GM18951 (cell line): ENCODE measurements around the gene AGO4.

Experiments
- POLR2A ChIP-seq: IDR thresholded peaks from 4 replicates; pipeline ENCODE4 v1.6.1; 2011; ENCODE audit warnings: mild to moderate bottlenecking; ENCODE audit not compliant: insufficient read length, insufficient read depth; ENCODE audit errors: extremely low read depth
- in situ Hi-C: fragments of 300-500 bp; cut with MboI; formaldehyde crosslinking; loops from one replicate; pipeline ENCODE4 v1.12.0; 2022; ENCODE audit warnings: low sequenced_read_pairs, mixed read lengths, inconsistent platforms; ENCODE audit not compliant: unreplicated experiment

Gene AGO4

DNA sequence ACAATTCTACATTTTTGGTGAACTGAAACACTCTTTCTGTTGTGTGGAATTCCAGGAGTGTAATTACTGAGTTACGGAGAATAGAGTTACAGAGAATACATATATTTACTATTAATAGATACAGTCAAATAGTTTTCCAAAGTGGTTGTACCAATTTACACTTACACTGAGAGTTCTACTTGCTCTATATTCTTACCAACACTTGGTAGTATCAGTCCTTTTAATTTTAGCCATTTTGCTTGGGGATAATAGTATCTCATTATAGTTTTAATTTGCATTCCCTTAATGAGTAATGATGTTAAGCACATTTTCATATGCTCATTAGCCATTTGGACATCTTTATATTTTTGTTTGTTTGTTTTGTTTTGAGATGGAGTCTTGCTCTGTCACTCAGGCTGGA lies 28.9 kb downstream of the AGO4 start:
- in situ Hi-C loops = no loop called here
- TF ChIP-seq POLR2A = no peak

DNA sequence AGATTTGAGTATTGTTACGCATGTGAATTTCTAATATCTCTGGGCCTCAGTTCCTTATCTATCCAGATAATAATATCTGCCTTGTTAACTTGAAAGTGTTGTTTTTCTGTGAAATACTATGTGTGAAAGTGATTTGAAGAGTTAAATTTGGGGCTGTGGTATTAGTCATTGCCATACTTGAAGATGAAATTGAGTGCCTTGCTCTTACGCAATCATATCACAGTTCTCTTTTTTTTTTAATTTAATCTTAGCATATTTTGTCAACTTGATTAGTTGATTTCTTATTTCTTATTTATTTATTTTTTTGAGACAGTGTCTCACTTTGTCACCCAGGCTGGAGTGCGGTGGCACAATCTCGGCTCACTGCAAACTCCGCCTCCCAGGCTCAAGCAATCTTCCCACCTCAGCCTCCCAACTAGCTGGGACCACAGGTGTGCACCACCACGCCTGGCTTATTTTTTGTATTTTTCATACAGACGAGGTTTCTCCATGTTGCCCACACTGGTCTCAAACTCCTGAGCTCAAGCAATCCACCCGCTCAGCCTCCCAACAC lies 31.0 kb downstream of the AGO4 start:
- TF ChIP-seq POLR2A = no peak

DNA sequence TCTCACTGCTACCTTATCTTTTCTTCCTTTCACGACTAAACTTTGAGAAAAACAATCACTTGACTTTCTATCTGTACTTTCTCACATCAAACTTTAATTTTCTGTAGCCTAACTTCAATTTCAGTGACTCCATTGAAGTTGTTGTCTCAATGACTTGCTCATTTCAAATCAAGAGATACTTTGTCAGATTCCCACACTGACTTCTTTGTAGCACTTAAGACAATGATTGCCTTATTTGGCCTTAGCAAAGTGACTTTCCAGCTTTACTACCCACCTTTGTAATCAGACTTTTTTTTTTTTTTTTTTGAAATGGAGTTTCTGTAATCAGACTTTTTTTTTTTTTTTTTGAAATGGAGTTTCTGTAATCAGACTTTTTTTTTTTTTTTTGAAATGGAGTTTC lies 37.0 kb downstream of the AGO4 start:
- TF ChIP-seq POLR2A = no peak
- in situ Hi-C loops = no loop called here

More for the DNA sequence above, 31.0 kb downstream of the AGO4 start:
- in situ Hi-C loops = no loop called here

DNA sequence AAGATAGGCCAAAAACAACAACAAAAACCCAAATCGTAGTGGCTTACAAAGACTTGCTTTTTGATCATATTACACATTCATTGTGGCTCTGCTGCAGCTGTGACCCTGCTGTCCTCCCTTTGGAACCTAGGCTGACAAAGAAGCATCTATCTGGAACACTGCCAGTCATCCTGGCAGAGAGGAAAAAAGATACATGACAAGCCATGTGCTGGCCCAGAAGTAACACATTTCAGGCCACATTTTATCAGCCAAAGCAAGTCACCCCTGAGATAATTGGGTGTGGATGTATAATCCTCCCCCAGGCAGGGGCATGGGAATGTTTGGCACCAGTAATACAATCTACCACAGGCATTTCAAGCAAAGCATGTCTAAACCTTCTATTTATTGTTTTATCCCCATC lies 38.0 kb downstream of the AGO4 start:
- in situ Hi-C loops = no loop called here
- TF ChIP-seq POLR2A = no peak

DNA sequence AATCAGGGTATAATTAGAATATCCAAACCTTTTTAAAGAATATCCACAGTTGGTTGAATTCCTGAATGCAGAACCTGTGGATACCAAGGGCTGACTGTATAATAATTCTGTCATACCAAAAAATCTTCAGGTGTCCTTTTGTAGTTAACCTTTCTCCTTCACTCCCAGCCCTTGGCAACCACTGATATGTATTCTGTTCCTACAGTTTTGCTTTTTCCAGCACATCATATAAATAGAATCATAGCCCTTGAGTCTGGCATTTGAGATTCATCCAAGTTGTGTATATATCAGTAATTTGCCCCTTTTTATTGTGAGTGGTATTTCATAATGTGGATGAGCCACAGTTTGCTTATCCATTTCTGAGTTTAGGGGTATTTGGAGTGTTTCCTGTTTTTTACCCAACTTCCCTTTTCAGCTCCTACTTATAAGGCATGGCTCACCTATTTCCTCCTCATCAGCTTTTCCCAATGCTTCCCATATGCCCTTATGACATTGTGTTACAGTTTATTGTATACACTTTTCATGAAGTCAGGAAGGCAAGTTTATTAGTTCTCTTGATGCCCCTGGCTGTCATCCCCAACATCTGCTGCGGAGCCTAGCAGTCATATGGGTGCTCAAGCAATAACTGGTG lies 40.2 kb downstream of the AGO4 start:
- TF ChIP-seq POLR2A = no peak
- in situ Hi-C loops = no loop called here

DNA sequence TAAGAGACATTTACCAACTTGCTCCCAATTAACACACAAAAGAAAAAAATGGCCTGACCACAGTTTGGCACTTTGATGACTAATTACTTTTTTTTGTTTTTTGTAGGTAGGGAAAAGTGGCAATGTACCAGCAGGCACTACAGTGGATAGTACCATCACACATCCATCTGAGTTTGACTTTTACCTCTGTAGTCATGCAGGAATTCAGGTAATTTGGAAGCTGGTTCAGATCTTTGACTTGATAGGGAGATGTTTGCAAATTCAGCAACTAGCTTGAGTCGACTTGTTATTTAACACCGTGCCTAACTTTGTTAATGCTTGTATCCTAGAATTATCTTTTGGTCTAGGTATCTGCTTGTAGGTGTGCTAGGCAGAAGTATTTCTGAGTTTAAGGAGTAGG lies 42.2 kb downstream of the AGO4 start:
- no peak for TF ChIP-seq POLR2A
- in situ Hi-C loops = no loop called here

DNA sequence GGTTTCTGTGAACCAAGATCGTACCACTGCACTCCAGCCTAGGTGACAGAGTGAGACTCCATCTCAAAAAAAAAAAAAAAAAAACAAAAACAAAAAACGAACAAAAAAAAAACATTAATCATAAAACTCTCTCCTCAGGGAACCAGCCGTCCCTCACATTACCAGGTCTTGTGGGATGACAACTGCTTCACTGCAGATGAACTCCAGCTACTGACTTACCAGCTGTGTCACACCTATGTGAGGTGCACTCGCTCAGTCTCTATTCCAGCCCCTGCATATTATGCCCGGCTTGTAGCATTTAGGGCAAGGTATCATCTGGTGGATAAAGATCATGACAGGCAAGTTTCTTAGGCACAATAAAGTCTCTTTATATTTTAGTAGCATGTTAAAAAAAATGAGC lies 42.9 kb downstream of the AGO4 start:
- TF ChIP-seq POLR2A = no peak
- in situ Hi-C loops = no loop called here

DNA sequence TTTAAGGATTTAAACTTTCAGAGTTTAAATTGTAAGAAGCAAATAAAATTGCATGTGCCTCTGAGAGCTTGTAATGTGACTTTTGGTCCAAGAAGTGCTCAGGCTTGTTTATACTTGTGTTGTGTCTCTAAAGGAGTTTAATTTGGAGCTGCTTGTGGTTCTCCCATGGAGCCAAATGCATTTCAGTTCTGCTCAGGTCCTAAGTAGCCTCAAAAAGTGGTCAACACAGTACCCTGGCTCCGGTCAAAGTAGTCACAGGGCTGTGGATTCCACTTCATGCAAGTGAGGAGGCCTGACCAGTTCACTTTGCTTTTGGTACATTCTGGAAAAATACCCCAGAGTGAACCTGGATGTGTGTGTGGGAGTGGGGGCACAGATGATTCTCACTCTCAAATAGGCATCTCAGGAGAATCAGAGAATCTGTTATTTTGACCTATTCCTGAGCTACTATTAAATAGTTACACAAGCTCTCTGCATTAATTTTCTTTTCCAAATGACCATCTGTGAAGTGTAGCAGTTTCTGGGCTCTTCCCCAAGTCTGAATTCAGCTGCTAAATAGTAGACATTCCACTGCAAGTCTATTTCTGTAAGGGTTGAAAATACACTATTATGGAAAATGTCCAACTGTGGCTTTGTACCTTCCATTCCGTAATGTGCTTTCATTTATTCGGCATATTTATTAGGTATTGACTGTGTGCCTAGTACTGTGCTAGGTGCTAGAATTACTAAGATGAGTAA lies 43.5 kb downstream of the AGO4 start:
- in situ Hi-C loops = no loop called here
- TF ChIP-seq POLR2A = no peak

DNA sequence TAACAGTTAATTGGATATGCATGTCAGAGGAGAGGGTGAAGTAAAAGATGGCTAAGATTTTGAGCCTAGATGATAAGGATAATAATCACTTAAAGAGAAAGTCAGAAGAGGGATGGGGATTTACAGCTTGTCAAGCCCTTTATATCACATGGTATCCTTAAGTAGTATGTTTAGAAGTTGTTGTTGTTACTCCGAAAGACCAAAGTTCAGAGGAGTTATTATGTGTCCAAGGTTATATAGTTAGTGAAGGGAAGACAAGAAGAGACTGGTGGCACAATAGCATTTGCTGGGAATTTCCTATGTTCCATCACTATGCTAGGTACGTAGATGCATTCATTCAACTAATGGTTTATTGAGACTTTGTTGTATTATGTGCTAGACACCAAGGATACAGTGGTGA lies 44.4 kb downstream of the AGO4 start:
- no peak for TF ChIP-seq POLR2A
- in situ Hi-C loops = no loop called here

DNA sequence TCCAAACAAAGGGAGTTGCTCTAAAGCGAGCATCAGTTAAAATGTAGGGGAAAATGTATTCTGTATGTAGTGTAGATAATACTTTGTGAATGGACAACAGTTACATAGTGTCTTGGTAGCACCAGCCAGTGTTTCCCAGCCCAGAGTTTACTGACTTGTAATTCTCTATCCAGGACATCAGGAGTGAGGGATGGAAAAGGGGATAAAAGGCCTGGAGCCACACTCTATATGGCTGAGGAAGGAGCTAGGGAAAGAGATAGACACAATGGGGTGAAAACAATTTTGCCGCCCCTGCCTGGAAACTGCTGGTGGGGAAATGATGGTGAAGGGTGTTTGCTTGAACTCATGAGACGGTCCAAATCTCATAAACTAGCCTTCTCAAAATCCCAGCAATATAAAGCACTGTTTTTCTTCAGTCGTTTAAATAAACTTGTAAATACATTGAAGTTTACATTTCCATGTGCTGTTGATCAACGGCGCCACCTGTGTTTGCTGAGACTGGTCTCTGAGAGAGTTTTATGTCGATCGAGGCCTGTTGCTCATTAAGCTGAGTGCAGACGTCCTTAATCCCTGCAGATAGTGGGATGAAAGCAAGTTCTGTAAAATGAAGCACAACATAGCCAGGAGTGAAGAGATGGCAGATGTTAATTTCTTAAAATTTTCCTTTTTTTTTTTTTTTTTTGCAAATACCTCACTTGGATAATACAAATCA lies 47.3 kb downstream of the AGO4 start:
- in situ Hi-C loops = no loop called here
- no peak for TF ChIP-seq POLR2A

DNA sequence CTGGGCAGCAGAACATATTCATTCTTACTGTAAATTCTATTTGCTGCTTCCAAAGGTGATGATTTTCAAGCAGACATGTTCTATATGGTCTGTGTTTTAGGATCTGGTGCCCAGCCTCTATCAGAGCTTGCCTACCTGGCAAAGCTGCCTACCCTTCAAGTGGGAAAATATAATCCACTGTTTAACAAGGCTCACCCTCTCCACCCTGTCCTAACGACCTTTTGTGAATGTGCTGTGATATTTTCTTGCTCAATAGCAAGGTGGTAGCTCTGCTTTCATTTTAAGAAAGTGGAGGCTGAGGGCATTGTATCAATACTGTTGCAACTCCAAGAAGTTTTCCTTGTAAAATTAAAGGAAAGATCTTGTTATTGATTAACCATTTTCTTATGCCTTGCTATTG lies 49.1 kb downstream of the AGO4 start:
- TF ChIP-seq POLR2A = no peak
- in situ Hi-C loops = no loop called here

DNA sequence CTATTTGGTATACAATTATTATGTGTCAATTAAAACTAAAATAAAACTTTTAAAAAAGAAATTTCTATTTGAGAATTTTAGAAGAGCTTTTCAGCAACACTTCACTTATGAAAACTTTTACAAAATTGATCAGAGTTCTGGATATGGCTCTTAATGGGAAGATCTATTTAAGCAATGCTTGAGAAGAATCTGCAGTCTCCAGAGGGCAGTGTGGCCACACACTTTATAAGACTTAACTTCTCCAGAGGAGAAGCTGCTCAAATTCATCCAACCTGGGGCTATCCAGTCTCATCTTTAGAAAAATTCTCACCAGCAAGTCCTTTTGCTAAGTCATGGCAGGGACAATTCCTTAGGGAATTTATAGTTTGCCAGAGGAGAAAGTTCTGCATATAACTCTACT lies 50.0 kb downstream of the AGO4 start:
- in situ Hi-C loops = no loop called here
- no peak for TF ChIP-seq POLR2A

DNA sequence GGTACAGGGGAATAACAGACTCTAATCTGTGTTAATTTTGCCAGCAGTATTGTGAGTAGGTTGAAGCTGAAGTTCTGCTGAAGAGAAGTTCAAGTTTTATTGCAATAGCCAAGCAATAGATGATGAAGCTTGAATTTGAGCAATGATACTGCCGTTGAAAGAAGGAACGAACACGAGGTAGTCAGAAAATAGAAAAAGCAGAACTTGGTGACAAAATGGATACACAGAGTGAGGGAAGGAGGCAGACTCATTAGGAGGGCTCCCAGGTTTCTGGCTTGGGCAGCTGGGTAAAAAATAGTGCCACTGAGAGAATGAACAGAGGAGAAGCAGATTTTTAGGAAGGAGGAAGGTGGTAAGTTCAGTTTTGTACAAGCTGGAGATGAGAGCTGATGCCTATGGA lies 52.9 kb downstream of the AGO4 start:
- no peak for TF ChIP-seq POLR2A

More for the DNA sequence above, 52.9 kb downstream of the AGO4 start:
- in situ Hi-C loops = no loop called here
